Measurements from ENCODE around the gene TRPC3.

TRPC3 gene

GRCh38 chr4:121958777-121959176 lies 6.9 kb upstream of the TRPC3 start:
- Histone ChIP-seq H3K9me3 (ENCODE audit: insufficient read depth, low read length) (no peaks in the 10 kb centered on the region), H3K4me2 (ENCODE audit: low read depth, low read length, poor library complexity, severe bottlenecking) (no peak overlapping the region), H3K4me3 (ENCODE audit: insufficient read depth, low read length, poor library complexity, severe bottlenecking) (no peak overlapping the region), H3K79me2 (ENCODE audit: insufficient read depth, low read length) (no peaks in the 10 kb centered on the region), H3K9me2 (replicated peaks; ENCODE audit: insufficient read depth, low read length) (no peaks in the 10 kb centered on the region), H3K27me3 (ENCODE audit: low read length) (no peaks in the 10 kb centered on the region), H3K36me3 (ENCODE audit: low read length) (no peaks in the 10 kb centered on the region), H2AFZ (ENCODE audit: low read depth, low read length, severe bottlenecking) (no peak overlapping the region), H4K20me1 (ENCODE audit: low read depth, low read length) (no peaks in the 10 kb centered on the region), H3K9ac (ENCODE audit: low read length) (no peak overlapping the region), H3K27ac (ENCODE audit: low read depth, low read length) (no peak overlapping the region), H3F3A (ENCODE audit: insufficient read depth) (no peaks in the 10 kb centered on the region)
- TF ChIP-seq, protein P1, sequence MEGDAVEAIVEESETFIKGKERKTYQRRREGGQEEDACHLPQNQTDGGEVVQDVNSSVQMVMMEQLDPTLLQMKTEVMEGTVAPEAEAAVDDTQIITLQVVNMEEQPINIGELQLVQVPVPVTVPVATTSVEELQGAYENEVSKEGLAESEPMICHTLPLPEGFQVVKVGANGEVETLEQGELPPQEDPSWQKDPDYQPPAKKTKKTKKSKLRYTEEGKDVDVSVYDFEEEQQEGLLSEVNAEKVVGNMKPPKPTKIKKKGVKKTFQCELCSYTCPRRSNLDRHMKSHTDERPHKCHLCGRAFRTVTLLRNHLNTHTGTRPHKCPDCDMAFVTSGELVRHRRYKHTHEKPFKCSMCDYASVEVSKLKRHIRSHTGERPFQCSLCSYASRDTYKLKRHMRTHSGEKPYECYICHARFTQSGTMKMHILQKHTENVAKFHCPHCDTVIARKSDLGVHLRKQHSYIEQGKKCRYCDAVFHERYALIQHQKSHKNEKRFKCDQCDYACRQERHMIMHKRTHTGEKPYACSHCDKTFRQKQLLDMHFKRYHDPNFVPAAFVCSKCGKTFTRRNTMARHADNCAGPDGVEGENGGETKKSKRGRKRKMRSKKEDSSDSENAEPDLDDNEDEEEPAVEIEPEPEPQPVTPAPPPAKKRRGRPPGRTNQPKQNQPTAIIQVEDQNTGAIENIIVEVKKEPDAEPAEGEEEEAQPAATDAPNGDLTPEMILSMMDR (IDR thresholded peaks at IDR 0.05; ENCODE audit: insufficient read depth, low read length, poor library complexity, severe bottlenecking), result no peak
- TF ChIP-seq EZH2phosphoT487 (conservative IDR thresholded peaks at IDR 0.05; ENCODE audit: low read length), result no peak

DNA sequence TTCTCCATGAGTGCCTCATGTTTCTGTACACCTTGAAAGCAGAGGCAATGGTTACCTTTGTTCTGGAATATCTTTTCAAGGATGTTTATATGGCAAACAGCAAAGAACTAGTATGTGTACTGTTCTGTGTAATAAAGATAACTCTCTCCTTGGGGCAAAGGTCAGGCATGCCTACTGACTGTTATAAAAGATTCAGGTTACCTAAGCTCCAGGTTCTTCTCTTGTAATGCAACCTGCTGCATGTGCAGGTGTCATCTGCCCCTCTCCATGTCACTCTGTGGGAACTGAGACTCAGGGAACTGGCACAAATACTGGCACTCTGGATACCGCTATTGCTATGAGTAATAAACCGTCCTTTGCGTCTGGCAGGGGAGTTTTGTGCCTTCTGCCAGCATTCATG lies 5.4 kb upstream of the TRPC3 start:
- no peak overlapping the region for H3K27ac ChIP-seq (ENCODE audit: low read depth, low read length)
- no peak overlapping the region for H2AFZ ChIP-seq (ENCODE audit: low read depth, low read length, severe bottlenecking)
- TF ChIP-seq, protein P1 (IDR thresholded peaks at IDR 0.05; ENCODE audit: insufficient read depth, low read length, poor library complexity, severe bottlenecking), result no peak
- TF ChIP-seq EZH2phosphoT487 (conservative IDR thresholded peaks at IDR 0.05; ENCODE audit: low read length), result no peak
- H3K9me3 ChIP-seq (ENCODE audit: insufficient read depth, low read length), result no peaks in the 10 kb centered on the region
- no peak overlapping the region for H3K4me2 ChIP-seq (ENCODE audit: low read depth, low read length, poor library complexity, severe bottlenecking)
- no peaks in the 10 kb centered on the region for H3K9me2 ChIP-seq (replicated peaks; ENCODE audit: insufficient read depth, low read length)
- no peak overlapping the region for H3K4me3 ChIP-seq (ENCODE audit: insufficient read depth, low read length, poor library complexity, severe bottlenecking)
- no peaks in the 10 kb centered on the region for H3K36me3 ChIP-seq (ENCODE audit: low read length)
- H3K9ac ChIP-seq (ENCODE audit: low read length), result no peak overlapping the region
- no peaks in the 10 kb centered on the region for H3K79me2 ChIP-seq (ENCODE audit: insufficient read depth, low read length)
- no peaks in the 10 kb centered on the region for H3F3A ChIP-seq (ENCODE audit: insufficient read depth)
- H4K20me1 ChIP-seq (ENCODE audit: low read depth, low read length), result no peaks in the 10 kb centered on the region
- H3K27me3 ChIP-seq (ENCODE audit: low read length), result no peaks in the 10 kb centered on the region

DNA sequence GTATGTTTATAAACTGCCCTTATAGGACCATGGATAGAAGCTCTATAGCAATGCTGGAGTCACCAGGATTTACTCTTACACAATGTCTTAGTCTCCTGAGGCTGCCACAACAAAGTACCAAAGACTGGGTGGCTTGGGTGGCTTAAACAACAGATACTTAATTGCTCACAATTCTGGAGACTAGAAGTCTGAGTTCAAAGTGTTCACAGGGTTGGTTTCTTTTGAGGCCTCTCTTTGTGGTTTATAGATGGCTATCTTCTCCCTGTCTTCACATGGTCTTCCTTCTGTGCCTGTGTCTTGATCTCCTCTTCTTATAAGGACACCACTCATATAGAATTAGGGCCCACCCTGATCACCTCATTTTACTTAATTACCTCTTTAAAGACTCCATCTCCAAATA lies 2.0 kb upstream of the TRPC3 start:
- no peaks in the 10 kb centered on the region for H4K20me1 ChIP-seq (ENCODE audit: low read depth, low read length)
- no peaks in the 10 kb centered on the region for H3K9me2 ChIP-seq (replicated peaks; ENCODE audit: insufficient read depth, low read length)
- no peak overlapping the region for H3K4me2 ChIP-seq (ENCODE audit: low read depth, low read length, poor library complexity, severe bottlenecking)
- H3K27me3 ChIP-seq (ENCODE audit: low read length), result no peaks in the 10 kb centered on the region
- H3K9me3 ChIP-seq (ENCODE audit: insufficient read depth, low read length), result no peaks in the 10 kb centered on the region
- no peaks in the 10 kb centered on the region for H3F3A ChIP-seq (ENCODE audit: insufficient read depth)
- H3K9ac ChIP-seq (ENCODE audit: low read length), result no peak overlapping the region
- H3K79me2 ChIP-seq (ENCODE audit: insufficient read depth, low read length), result no peaks in the 10 kb centered on the region
- TF ChIP-seq EZH2phosphoT487 (conservative IDR thresholded peaks at IDR 0.05; ENCODE audit: low read length), result no peak
- TF ChIP-seq, protein P1 (IDR thresholded peaks at IDR 0.05; ENCODE audit: insufficient read depth, low read length, poor library complexity, severe bottlenecking), result no peak
- no peak overlapping the region for H2AFZ ChIP-seq (ENCODE audit: low read depth, low read length, severe bottlenecking)
- no peaks in the 10 kb centered on the region for H3K36me3 ChIP-seq (ENCODE audit: low read length)
- no peak overlapping the region for H3K27ac ChIP-seq (ENCODE audit: low read depth, low read length)
- H3K4me3 ChIP-seq (ENCODE audit: insufficient read depth, low read length, poor library complexity, severe bottlenecking), result no peak overlapping the region

All from SU-DHL-6 (cell line).